Colonic mucosa (tissue), 4 donors: ENCODE results near the gene KLF12. TPM values are rescaled to one million over a fixed set of nuclear protein-coding genes. Genes with fewer than 3 reads are reported as not detected.

Source experiments
- DNase-seq: peaks from one replicate; pipeline ENCODE4 v3.0.0-alpha.2; 2020
- H3K27ac ChIP-seq: fragments of 200-600 bp; one replicate; pipeline ENCODE4 v1.8.0; 2021
- H3K27me3 ChIP-seq: fragments of 200-600 bp; one replicate; pipeline ENCODE4 v1.8.0; 2021
- H3K36me3 ChIP-seq: fragments of 200-600 bp; one replicate; pipeline ENCODE4 v1.8.0; 2021
- H3K4me1 ChIP-seq: fragments of 200-600 bp; one replicate; pipeline ENCODE4 v1.8.0; 2021; ENCODE audit warnings: mild to moderate bottlenecking
- H3K4me3 ChIP-seq: fragments of 200-600 bp; one replicate; pipeline ENCODE4 v1.8.0; 2021
- H3K9ac ChIP-seq, 2 donors: one replicate each; pipeline ENCODE4 v1.7.0; 2013; ENCODE audit warnings: control low read depth in 2 of 2, low read depth in 2 of 2, low read length in 2 of 2
- H3K9me3 ChIP-seq: fragments of 200-600 bp; one replicate; pipeline ENCODE4 v1.8.0; 2021
- CTCF ChIP-seq: fragments of 200-600 bp; IDR thresholded peaks from one replicate; pipeline ENCODE4 v1.8.0; 2022; ENCODE audit warnings: antibody characterized with exemption, mild to moderate bottlenecking
- intact Hi-C: fragments of 100-400 bp; cut with DNase I; formaldehyde crosslinking; loops from one replicate; pipeline ENCODE4 v1.14.1; 2022
- total RNA-seq, 2 donors: library from RNA; stranded (reverse); fragmentation: NEBNext Ultra II Directional in 1 of 2; extraction: Animal tissue kit (Norgen Biotek cat#: 25700) in 1 of 2; gene quantifications; one replicate each; pipeline ENCODE4 v1.2.1, GENCODE V29; 2021
- donor health status: healthy.
- donor health status: DM: no; HTN: no; CAD: no.
- donor health status: DM: no; HTN: no; CAD: no.

Gene KLF12
- total RNA-seq, 2 donors from 2014 or later: 5.1 to 6.3 TPM

GRCh38 chr13:74148352-74148751, 14.1 kb upstream of the KLF12 start:
- Histone ChIP-seq H3K9ac (no peak overlapping the region), H3K9me3 (no peaks in the 10 kb centered on the region), H3K27ac (no peak overlapping the region), H3K4me1 (no peaks in the 10 kb centered on the region), H3K4me3 (no peak overlapping the region), H3K27me3 (no peaks in the 10 kb centered on the region), H3K36me3 (no peaks in the 10 kb centered on the region)
- intact Hi-C loops: no loop called here
- DNase-seq: no peak
- no peak for TF ChIP-seq CTCF

- no peak for TF ChIP-seq CTCF
- no peaks in the 10 kb centered on the region for H3K27me3 ChIP-seq
- intact Hi-C loops: no loop called here
- no peak overlapping the region for H3K4me3 ChIP-seq
- H3K27ac ChIP-seq: no peak overlapping the region
- H3K4me1 ChIP-seq: no peaks in the 10 kb centered on the region
- no peak for DNase-seq
- no peak overlapping the region for H3K9ac ChIP-seq
- no peaks in the 10 kb centered on the region for H3K9me3 ChIP-seq
- H3K36me3 ChIP-seq: no peaks in the 10 kb centered on the region
Measured at GRCh38 chr13:74145249-74145975, 11.2 kb upstream of the KLF12 start.

- Histone ChIP-seq H3K9me3 (no peaks in the 10 kb centered on the region), H3K4me1 (no peaks in the 10 kb centered on the region), H3K27me3 (no peaks in the 10 kb centered on the region), H3K4me3 (no peak overlapping the region), H3K36me3 (no peaks in the 10 kb centered on the region), H3K9ac (no peak overlapping the region), H3K27ac (no peak overlapping the region)
- no peak for DNase-seq
- intact Hi-C loops: no loop called here
- TF ChIP-seq CTCF: no peak
Measured at GRCh38 chr13:74144269-74144668, 10.1 kb upstream of the KLF12 start.

GRCh38 chr13:74142257-74142656, 8.1 kb upstream of the KLF12 start:
- no peak for TF ChIP-seq CTCF
- no peak for DNase-seq
- intact Hi-C loops: no loop called here

GRCh38 chr13:74138241-74138640, 4.0 kb upstream of the KLF12 start:
- H3K4me1 ChIP-seq: no peaks in the 10 kb centered on the region
- H3K9me3 ChIP-seq: no peaks in the 10 kb centered on the region
- no peaks in the 10 kb centered on the region for H3K27me3 ChIP-seq
- H3K27ac ChIP-seq: no peak overlapping the region
- no peak overlapping the region for H3K9ac ChIP-seq
- no peaks in the 10 kb centered on the region for H3K36me3 ChIP-seq
- no peak for TF ChIP-seq CTCF
- intact Hi-C loops: loop anchor here (10.0 kb wide), 2 partner anchors 147 to 373 kb away; no protein-coding TSS in a partner anchor
- no peak for DNase-seq
- no peak overlapping the region for H3K4me3 ChIP-seq

More at GRCh38 chr13:74142257-74142656, 8.1 kb upstream of the KLF12 start:
- H3K27ac ChIP-seq: no peak overlapping the region
- no peaks in the 10 kb centered on the region for H3K9me3 ChIP-seq
- H3K36me3 ChIP-seq: no peaks in the 10 kb centered on the region
- no peaks in the 10 kb centered on the region for H3K4me1 ChIP-seq
- no peaks in the 10 kb centered on the region for H3K27me3 ChIP-seq
- H3K9ac ChIP-seq: no peak overlapping the region
- H3K4me3 ChIP-seq: no peak overlapping the region
